Glomerular visceral epithelial cell (primary cell): ENCODE data around the gene FAAP24.
"Not testable (repeated sequence)": the region's sequence is repeated elsewhere in the genome, so short reads cannot be mapped to it uniquely, and the experiment has no call there.

Source experiments
- DNase-seq: peaks from one replicate; pipeline ENCODE4 v3.0.0-alpha.2; 2016; ENCODE audit errors: extremely low spot score

FAAP24 gene

DNA sequence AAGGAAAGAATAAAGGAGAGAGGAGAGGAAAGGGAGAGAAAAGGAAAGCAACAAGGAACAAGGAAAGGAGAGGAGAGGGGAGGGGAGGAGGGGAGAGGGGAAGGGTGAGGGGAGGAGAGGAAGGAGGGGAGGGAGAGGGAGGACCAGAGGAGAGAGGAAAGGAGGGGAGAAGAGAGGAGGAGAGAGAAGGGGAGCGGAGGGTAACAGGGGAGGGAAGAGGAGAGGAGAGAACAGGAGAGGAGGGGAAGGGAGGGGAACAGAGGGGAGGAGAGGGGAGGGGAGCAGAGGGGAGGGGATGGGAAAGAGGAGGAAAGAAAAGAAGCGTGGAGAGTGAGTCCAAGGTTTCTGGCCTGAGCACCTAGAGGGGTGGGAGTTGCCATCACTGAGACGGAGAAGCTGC lies 26.7 kb downstream of the FAAP24 start:
- no peak for DNase-seq

DNA sequence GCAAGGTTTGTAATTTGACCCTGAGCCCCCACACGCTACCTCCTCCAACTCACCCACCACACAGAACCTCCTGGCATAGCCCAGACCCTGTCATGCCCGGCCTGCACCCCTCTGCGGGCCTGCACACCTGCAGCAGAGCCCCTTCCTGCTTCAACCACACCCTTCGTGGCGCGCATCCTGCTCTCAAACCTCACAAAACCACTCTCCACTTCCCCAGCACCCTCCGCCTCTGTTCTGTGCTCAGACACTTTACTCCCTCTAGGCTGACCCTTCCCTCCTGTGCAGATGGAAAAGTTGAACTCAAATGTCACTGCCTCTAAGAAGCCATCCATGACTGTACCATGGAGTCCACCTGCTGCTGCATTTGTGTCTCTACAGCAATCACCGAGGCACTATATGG lies 28.5 kb downstream of the FAAP24 start:
- DNase-seq = no peak

DNA sequence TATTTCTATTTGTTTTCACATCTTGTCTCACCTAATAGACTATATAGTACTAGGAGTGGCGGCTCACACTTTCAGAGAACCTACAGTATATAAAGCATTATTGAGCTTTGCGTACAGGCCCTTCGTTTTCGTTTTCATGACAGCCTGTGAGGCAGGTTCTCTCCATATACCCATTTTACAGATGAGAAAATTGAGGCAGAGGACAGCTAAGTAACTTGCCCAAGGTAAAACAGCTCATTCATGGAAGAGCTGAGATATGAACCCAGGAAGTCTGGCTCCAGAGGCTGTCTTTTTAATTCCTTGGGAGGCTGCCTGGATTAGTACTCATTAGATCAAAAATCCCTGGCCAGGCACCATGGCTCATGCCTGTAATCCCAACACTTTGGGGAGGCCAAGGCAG lies 28.9 kb downstream of the FAAP24 start:
- no peak for DNase-seq

DNA sequence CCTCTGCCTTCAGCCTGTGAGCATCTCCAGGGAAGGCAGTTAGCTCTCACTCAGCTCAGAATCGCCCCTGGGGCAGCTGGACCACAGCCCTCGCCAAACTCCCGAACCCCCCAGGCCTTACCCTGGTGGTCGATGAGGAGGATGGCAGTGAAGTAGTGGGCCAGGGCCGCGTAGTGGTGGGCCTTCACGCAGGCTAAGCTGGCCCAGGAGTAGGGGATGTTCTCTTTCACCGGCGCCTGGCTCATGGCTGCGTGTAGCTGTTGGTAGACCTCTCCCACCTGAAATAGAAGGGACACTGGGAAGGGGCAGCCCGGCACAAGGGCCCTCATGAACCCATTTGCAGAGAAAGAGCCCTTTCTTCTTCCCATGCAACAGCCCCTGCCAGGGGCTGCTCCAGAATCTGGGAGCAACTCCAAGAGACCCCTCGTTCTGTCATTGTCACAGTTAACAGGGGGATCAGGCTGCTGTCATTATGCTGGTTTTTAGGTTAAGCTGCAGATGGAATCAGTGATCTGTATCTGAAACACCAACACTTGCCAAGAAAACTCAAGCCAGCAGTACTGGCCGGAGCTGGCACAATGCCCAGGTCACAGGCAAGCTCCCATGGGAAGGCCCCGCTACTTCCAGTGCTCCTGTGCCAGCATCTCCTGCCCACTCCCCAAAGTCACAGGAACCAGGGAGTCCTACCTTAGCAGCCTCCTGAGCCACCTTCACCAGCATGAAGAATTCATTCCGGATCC lies 30.3 kb downstream of the FAAP24 start:
- peak; percentile 40 for DNase-seq

DNA sequence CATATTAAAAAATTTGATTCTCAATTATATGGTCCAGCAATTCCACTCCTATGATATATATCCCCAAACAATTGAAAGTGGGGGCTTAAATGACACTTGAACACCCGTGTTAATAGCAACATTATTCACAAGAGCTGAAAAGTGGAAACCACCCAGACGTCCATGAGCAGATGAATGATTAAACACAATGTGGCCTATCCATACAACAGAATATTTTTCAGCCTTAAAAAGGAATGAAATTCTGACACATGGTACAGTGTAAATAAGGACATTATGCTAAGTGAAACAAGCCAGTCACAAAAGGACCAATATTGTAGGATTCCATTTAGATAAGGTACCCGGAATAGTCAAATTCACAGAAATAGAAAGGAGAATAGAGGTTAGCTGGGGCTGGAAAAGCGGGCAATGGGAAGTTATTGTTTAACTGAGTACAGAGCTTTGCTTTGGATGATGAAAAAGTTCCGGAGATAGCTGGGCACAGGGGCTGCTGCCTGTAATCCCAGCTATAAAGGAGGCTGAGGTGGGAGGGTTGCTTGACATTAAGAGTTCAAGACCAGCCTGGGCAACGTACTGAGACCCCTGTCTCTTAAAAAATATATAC lies 31.5 kb downstream of the FAAP24 start:
- DNase-seq = peak; percentile 25

DNA sequence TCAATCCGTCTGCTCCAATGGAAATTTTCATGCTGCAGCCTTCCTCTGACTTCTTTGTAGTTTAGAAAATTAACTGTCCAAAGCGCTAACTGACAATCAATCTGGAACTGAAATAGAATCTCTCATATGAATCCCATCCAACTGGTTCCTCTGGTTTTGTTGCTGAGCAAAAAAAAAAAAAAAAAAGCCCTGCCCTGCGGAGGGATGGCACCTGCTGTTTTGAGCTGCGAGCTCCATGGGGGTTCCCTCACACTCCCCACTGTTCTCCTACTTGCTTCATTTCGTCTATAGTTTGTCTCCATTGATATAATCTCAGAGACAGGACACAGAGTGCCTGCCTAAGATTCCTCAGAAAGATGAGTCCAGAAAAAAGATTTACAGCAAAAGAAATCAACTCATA lies 33.4 kb downstream of the FAAP24 start:
- DNase-seq = no peak

DNA sequence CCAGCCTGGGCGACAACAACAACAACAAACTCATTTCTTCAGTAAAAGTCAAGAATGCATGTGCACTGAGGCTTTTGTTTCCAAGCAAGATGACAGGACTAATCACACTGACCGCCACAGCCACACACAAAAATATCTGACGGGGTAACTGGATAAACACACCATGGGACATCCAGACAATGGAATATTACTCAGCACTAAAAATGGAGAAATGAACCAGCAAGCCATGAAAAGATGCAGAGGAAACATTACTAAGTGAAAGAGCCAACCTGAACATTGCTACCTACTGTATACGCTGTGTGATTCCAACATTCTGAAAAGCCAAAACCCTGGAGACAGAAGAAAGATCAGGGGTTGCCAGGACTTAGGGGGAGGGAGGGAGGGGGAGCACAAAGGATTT lies 36.7 kb downstream of the FAAP24 start:
- DNase-seq = no peak

DNA sequence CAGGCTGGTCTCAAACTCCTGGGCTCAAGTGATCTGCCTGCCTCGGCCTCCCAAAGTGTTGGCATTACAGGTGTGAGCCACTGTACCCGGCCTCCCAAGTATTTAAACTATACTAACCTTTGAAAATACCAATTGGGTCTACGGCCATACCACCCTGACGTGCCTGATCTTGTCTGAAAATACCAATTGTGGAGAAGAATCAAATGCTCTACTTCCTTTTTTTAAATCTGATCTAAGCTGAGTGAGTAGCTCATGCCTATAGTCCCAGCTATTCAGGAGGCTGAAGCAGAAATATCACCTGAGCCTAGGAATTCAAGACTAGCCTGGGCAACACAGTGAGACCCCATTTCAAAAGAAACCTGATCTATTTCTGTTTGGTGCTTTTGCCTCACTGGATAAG lies 38.8 kb downstream of the FAAP24 start:
- DNase-seq = not testable (repeated sequence)

DNA sequence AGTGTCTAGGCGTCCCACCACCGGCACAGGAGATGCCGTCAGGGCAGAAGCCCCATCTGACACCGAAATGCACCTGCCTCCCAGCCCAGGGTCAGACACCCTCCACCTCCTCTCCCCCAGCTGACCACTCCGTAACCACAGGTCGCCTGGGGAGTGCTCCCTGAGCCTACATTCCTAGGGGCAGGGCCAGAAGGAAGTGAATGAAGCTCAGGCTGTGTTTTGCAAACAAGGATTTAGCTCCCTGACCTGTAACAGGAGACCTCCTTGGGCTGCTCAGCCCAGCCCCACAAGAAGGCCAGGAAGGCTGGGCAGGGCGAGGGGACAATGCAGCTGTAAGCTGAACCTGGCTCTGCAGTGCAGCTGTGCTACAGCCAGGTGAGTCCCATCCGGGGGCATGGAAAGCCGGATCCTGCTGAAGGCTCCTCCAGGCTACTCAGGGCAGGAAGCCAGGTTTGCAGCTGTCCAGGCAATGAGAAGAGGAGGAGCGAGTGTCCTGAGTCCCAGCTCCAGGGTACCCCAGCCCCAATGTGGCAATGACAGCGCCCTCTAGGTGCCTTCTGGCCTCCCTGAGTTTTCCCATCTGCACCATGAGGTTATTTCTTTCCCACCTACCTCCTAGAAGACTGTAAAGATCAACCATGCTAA lies 50.6 kb downstream of the FAAP24 start:
- no peak for DNase-seq

DNA sequence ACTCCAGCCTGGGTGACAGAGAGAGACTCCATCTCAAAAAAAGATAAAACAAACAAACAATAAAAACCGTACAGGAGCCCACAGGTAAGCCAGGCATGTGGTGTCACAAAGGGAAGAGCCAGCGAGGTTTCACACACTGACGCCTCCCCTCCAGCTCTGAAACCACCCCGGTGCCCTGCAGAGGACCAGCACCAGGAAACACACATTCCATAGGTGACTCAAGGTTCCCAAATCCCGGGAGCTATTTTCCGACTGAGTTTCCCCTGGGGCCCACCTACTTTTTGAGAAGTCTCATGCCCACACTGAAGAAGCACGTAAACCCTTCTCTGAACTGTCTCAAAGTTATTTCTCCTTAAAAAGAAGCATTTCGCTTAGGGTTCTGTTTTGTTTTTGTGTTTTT lies 52.4 kb downstream of the FAAP24 start:
- no peak for DNase-seq

DNA sequence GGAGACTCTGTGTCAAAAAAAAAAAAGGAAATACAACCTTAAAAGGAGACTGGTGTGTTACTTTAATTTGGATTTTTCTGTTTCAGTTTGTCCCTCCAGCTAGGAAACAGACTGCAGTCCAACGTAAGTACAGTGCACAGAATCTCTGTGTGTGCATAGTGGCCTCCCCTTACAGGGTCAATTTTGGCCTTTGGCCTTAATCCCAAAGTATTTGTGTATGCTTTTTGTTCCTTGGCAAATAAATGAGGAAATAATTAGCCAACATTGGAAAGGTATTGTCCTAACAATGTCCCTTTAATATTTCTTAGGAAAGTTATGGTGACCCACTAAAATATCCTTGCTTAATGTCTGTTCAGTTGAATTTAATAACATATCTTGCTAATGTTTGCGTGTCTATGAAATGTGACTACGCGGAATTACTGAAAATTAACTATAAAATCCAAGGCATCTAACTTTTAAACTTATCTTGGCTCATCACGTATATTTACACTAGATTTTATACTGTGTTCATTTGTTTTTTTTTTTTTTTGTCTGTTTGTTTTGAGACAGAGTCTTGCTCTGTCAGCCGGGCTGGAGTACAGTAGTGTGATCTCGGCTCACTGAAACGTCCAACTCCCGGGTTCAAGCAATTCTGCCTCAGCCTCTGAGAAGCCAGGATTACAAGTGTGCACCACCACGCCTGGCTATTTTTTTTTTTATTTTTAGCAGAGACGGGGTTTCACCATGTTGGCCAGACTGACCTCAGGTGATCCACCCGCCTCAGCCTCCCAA lies 53.6 kb downstream of the FAAP24 start:
- not testable (repeated sequence) for DNase-seq

DNA sequence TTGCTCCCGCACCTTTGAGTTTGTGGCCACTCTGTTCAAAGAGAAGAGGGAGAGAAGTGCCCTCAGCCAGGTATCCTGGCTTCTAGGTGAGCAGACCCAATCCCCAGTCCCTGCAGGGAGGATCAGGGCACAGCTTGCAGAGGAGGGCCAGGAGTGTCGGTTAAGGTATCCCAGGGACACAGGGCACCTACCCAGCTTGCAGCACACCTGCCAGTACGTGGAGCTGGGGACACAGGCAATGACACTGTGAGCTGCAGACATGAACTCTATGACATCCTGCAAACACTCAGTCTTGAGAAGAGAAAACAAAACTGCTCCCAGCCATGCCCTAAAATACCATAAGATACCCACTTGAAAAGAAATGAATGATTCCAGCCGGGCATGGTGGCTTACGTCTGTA lies 54.6 kb downstream of the FAAP24 start:
- not testable (repeated sequence) for DNase-seq
